ENCODE measurements around the gene OR5AS1.
"Not testable (repeated sequence)": the region's sequence is repeated elsewhere in the genome, so short reads cannot be mapped to it uniquely, and the experiment has no call there.

DNA sequence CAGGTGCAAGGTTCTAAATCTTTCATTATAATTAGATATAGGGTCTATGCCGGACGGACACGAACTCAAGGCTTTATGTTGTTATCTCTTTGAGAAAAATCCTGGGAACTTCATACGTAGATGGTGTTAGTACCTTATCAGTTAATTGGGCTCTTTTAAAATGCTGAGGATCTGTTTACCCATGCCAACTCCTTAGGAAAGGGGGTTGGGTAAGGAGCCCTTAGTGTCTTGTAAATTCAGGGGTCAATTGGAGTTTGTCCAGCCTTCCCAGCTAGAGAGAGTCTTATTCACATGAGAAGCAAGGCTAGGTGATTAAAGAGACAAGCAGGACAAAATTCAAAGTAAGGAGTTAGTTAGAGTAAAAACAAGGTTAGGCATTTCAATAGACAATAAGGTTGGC, 28.9 kb downstream of the OR5AS1 start:
- TF ChIP-seq, protein P1, sequence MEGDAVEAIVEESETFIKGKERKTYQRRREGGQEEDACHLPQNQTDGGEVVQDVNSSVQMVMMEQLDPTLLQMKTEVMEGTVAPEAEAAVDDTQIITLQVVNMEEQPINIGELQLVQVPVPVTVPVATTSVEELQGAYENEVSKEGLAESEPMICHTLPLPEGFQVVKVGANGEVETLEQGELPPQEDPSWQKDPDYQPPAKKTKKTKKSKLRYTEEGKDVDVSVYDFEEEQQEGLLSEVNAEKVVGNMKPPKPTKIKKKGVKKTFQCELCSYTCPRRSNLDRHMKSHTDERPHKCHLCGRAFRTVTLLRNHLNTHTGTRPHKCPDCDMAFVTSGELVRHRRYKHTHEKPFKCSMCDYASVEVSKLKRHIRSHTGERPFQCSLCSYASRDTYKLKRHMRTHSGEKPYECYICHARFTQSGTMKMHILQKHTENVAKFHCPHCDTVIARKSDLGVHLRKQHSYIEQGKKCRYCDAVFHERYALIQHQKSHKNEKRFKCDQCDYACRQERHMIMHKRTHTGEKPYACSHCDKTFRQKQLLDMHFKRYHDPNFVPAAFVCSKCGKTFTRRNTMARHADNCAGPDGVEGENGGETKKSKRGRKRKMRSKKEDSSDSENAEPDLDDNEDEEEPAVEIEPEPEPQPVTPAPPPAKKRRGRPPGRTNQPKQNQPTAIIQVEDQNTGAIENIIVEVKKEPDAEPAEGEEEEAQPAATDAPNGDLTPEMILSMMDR (IDR thresholded peaks at IDR 0.05): not testable (repeated sequence)
- TF ChIP-seq POLR2A (IDR thresholded peaks at IDR 0.05): not testable (repeated sequence)

Data from right lobe of liver (tissue), 4 donors.